Measurements from ENCODE around the gene HOXA13.
A peak's percentile ranks its signal among the peaks of the same experiment; 100 is the strongest.

HOXA13 gene

DNA sequence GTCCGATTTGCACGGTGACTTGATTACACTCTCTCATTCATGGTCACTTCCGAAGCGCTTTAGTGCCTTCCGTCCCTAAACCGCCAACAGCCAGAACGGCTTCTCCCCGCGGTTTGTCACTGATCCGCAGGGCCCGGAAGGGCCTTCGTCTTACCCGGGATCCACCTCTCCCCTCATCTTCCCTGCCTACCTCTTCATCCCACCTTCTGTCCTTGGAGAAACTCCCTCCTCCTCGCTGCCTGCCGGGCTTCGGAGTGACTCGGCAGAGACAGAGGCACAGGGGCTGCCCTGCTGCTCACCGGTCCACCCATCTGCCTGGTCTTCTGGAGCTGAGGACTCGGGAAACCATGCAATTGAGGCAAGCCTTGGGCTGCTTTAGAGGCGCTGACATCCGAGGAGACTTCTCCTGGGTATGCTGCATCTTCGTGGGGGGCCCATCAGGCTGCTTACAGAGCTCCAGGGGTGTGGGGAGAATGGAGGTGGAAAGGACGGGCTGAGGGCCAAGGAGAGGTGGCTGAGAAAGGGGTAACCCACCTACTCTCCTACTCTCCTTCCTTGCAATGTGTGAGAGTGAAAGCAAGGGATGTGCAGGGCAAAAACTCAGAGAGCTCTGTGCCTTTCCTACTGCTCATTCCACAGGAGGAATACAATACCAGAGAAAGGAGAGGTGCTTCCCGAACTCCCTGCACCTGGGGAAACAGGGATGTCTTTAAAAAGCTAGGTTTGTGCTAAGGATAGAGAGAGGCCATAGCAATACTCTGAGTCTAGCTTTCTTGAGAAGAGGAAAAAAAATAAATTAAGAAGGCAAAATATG, 13.8 kb downstream of the HOXA13 start:
- TF ChIP-seq ZIC2 (tag by site-specific recombination; IDR thresholded peaks at IDR 0.05): peak; percentile 43; the same call in 1 of the 2 replicates
- TF ChIP-seq PRDM1 (tag by site-specific recombination; IDR thresholded peaks at IDR 0.05): peak; percentile 86
- TF ChIP-seq ZNF366 (tag by site-specific recombination; conservative IDR thresholded peaks at IDR 0.05): peak; percentile 62
- peak; percentile 71 for TF ChIP-seq ZBTB20 (tag by site-specific recombination; IDR thresholded peaks at IDR 0.05)
- 0 out of 2 replicates have a peak, but pooled peaks have one; percentile 51 for TF ChIP-seq ZNF76 (tag by site-specific recombination; IDR thresholded peaks at IDR 0.05; ENCODE audit: borderline replicate concordance, low read depth)
- peak; percentile 84 for TF ChIP-seq SP2 (tag by site-specific recombination; IDR thresholded peaks at IDR 0.05)
- TF ChIP-seq ZNF585B (tag by site-specific recombination; IDR thresholded peaks at IDR 0.05): no peak
- peak; percentile 26; the same call in 1 of the 2 replicates for TF ChIP-seq ZNF394 (tag by site-specific recombination; IDR thresholded peaks at IDR 0.05; ENCODE audit: borderline replicate concordance)
- peak; percentile 16 for TF ChIP-seq ZNF2 (tag by site-specific recombination; IDR thresholded peaks at IDR 0.05)
- 0 out of 2 replicates have a peak, but pooled peaks have one; percentile 37 for TF ChIP-seq ZNF600 (tag by site-specific recombination; IDR thresholded peaks at IDR 0.05)
- no peak for TF ChIP-seq ZBTB7A (tag by site-specific recombination; IDR thresholded peaks at IDR 0.05; ENCODE audit: low read depth)
- TF ChIP-seq, protein P1, sequence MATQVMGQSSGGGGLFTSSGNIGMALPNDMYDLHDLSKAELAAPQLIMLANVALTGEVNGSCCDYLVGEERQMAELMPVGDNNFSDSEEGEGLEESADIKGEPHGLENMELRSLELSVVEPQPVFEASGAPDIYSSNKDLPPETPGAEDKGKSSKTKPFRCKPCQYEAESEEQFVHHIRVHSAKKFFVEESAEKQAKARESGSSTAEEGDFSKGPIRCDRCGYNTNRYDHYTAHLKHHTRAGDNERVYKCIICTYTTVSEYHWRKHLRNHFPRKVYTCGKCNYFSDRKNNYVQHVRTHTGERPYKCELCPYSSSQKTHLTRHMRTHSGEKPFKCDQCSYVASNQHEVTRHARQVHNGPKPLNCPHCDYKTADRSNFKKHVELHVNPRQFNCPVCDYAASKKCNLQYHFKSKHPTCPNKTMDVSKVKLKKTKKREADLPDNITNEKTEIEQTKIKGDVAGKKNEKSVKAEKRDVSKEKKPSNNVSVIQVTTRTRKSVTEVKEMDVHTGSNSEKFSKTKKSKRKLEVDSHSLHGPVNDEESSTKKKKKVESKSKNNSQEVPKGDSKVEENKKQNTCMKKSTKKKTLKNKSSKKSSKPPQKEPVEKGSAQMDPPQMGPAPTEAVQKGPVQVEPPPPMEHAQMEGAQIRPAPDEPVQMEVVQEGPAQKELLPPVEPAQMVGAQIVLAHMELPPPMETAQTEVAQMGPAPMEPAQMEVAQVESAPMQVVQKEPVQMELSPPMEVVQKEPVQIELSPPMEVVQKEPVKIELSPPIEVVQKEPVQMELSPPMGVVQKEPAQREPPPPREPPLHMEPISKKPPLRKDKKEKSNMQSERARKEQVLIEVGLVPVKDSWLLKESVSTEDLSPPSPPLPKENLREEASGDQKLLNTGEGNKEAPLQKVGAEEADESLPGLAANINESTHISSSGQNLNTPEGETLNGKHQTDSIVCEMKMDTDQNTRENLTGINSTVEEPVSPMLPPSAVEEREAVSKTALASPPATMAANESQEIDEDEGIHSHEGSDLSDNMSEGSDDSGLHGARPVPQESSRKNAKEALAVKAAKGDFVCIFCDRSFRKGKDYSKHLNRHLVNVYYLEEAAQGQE (tag by site-specific recombination; IDR thresholded peaks at IDR 0.05): no peak
- peak; percentile 48; the same call in 1 of the 2 replicates for TF ChIP-seq ZNF777 (tag by site-specific recombination; IDR thresholded peaks at IDR 0.05; ENCODE audit: borderline replicate concordance)
- no peak for TF ChIP-seq KLF1 (tag by site-specific recombination; IDR thresholded peaks at IDR 0.05)
- TF ChIP-seq GLIS2 (tag by site-specific recombination; IDR thresholded peaks at IDR 0.05): peak; percentile 29; the same call in 1 of the 2 replicates
- peak; percentile 42; the same call in 1 of the 2 replicates for TF ChIP-seq IKZF3 (tag by site-specific recombination; IDR thresholded peaks at IDR 0.05)
- TF ChIP-seq ZFHX2 (tag by site-specific recombination; conservative IDR thresholded peaks at IDR 0.05): peak; percentile 41; the same call in 1 of the 2 replicates
- TF ChIP-seq, protein P2, sequence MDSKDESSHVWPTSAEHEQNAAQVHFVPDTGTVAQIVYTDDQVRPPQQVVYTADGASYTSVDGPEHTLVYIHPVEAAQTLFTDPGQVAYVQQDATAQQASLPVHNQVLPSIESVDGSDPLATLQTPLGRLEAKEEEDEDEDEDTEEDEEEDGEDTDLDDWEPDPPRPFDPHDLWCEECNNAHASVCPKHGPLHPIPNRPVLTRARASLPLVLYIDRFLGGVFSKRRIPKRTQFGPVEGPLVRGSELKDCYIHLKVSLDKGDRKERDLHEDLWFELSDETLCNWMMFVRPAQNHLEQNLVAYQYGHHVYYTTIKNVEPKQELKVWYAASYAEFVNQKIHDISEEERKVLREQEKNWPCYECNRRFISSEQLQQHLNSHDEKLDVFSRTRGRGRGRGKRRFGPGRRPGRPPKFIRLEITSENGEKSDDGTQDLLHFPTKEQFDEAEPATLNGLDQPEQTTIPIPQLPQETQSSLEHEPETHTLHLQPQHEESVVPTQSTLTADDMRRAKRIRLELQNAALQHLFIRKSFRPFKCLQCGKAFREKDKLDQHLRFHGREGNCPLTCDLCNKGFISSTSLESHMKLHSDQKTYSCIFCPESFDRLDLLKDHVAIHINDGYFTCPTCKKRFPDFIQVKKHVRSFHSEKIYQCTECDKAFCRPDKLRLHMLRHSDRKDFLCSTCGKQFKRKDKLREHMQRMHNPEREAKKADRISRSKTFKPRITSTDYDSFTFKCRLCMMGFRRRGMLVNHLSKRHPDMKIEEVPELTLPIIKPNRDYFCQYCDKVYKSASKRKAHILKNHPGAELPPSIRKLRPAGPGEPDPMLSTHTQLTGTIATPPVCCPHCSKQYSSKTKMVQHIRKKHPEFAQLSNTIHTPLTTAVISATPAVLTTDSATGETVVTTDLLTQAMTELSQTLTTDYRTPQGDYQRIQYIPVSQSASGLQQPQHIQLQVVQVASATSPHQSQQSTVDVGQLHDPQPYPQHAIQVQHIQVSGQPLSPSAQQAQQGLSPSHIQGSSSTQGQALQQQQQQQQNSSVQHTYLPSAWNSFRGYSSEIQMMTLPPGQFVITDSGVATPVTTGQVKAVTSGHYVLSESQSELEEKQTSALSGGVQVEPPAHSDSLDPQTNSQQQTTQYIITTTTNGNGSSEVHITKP (tag by site-specific recombination; IDR thresholded peaks at IDR 0.05): peak; percentile 43
- TF ChIP-seq SALL2 (tag by site-specific recombination; IDR thresholded peaks at IDR 0.05; ENCODE audit: borderline replicate concordance): no peak
- no peak for TF ChIP-seq SCRT1 (tag by site-specific recombination; IDR thresholded peaks at IDR 0.05; ENCODE audit: borderline replicate concordance)
- TF ChIP-seq ZNF341 (tag by site-specific recombination; IDR thresholded peaks at IDR 0.05; ENCODE audit: low read depth): peak; percentile 77
- TF ChIP-seq ZBTB48 (tag by site-specific recombination; IDR thresholded peaks at IDR 0.05): peak; percentile 74
- TF ChIP-seq ZNF335 (tag by site-specific recombination; conservative IDR thresholded peaks at IDR 0.05): peak; percentile 89
- TF ChIP-seq REPIN1 (tag by site-specific recombination; IDR thresholded peaks at IDR 0.05; ENCODE audit: low read depth): no peak
- TF ChIP-seq GLIS1 (tag by site-specific recombination; IDR thresholded peaks at IDR 0.05): peak; percentile 95
- TF ChIP-seq ZNF138 (tag by site-specific recombination; IDR thresholded peaks at IDR 0.05; ENCODE audit: borderline replicate concordance): no peak
- TF ChIP-seq ZNF837 (tag by site-specific recombination; IDR thresholded peaks at IDR 0.05): 0 out of 2 replicates have a peak, but pooled peaks have one; percentile 55
- TF ChIP-seq ZNF37A (tag by site-specific recombination; IDR thresholded peaks at IDR 0.05): no peak
- no peak for TF ChIP-seq ZNF433 (tag by site-specific recombination; IDR thresholded peaks at IDR 0.05; ENCODE audit: low read depth)
- peaks cover 39% of the 10 kb centered on the region for H3K4me1 ChIP-seq (ENCODE audit: control insufficient read depth, insufficient read depth, low read length)
- H3K4me3 ChIP-seq (ENCODE audit: low read depth, low read length): peak overlapping the region; percentile 64
- peaks cover 0 to 10% of the 10 kb centered on the region in 2 experiments; a peak in 2 of 3 replicates for H3K36me3 ChIP-seq (ENCODE audit: control insufficient read depth in 2 of 2, insufficient read depth in 1 of 2, low read length in 2 of 2)
- CTCF ChIA-PET: interaction anchor here (0.6 to 3.2 kb wide), 9 partner anchors 8 to 898 kb away, joined by 3 to 26 read pairs (median 4); partner anchors contain the start of genes HOXA13 and HOXA5
- peak overlapping the region; percentile 99 for H3K27ac ChIP-seq (ENCODE audit: extremely low read depth, low read depth, low read length)
- H3K9me3 ChIP-seq (ENCODE audit: control insufficient read depth, insufficient read depth, low read depth, low read length): no peaks in the 10 kb centered on the region
- POLR2A ChIA-PET: interaction anchor here (0.7 to 7.6 kb wide), 11 partner anchors 9 to 985 kb away, joined by 3 to 237 read pairs (median 3); partner anchors contain the start of genes CBX3, HIBADH, HOXA10 and HOXA13
